ENCODE measurements around the gene RHOXF2. TPM values are rescaled to one million over a fixed set of nuclear protein-coding genes. Genes with fewer than 3 reads are reported as not detected.

Gene RHOXF2
- total RNA-seq, 1 donor from 2014 or later, result not detected

DNA sequence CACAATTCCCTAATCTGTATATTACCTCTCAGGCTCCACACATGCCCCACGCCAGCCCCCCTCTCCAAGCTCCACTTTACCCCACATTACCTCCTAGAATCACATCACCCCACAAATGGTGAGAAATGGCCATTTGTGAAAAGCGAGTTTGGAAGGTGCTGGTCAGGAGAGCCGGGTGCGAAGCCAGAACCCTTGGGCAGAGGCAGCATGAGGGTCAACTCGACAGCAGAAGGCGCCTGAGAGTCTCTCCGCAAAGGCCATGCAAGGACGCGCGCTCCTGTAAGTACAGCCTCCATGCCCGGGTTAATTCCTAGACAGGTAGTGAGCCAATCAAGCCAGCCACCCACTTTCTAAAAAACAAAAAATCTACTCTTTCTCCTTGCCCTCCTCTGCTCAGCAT lies 42.4 kb downstream of the RHOXF2 start:
- Mint-ChIP-seq H3K27me3 (no peaks in the 10 kb centered on the region), H3K4me3 (ENCODE audit: low read depth) (no peak overlapping the region), H3K4me1 (ENCODE audit: low read depth) (no peaks in the 10 kb centered on the region), H3K9me3 (ENCODE audit: low read depth) (peaks cover 17% of the 10 kb centered on the region), H3K36me3 (ENCODE audit: insufficient read depth) (peaks cover 1% of the 10 kb centered on the region), H3K27ac (no peak overlapping the region)
- TF ChIP-seq, protein P1, sequence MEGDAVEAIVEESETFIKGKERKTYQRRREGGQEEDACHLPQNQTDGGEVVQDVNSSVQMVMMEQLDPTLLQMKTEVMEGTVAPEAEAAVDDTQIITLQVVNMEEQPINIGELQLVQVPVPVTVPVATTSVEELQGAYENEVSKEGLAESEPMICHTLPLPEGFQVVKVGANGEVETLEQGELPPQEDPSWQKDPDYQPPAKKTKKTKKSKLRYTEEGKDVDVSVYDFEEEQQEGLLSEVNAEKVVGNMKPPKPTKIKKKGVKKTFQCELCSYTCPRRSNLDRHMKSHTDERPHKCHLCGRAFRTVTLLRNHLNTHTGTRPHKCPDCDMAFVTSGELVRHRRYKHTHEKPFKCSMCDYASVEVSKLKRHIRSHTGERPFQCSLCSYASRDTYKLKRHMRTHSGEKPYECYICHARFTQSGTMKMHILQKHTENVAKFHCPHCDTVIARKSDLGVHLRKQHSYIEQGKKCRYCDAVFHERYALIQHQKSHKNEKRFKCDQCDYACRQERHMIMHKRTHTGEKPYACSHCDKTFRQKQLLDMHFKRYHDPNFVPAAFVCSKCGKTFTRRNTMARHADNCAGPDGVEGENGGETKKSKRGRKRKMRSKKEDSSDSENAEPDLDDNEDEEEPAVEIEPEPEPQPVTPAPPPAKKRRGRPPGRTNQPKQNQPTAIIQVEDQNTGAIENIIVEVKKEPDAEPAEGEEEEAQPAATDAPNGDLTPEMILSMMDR (IDR thresholded peaks at IDR 0.05; ENCODE audit: unreplicated experiment), result no peak
- DNase-seq (ENCODE audit: low spot score, unreplicated experiment), result no peak

DNA sequence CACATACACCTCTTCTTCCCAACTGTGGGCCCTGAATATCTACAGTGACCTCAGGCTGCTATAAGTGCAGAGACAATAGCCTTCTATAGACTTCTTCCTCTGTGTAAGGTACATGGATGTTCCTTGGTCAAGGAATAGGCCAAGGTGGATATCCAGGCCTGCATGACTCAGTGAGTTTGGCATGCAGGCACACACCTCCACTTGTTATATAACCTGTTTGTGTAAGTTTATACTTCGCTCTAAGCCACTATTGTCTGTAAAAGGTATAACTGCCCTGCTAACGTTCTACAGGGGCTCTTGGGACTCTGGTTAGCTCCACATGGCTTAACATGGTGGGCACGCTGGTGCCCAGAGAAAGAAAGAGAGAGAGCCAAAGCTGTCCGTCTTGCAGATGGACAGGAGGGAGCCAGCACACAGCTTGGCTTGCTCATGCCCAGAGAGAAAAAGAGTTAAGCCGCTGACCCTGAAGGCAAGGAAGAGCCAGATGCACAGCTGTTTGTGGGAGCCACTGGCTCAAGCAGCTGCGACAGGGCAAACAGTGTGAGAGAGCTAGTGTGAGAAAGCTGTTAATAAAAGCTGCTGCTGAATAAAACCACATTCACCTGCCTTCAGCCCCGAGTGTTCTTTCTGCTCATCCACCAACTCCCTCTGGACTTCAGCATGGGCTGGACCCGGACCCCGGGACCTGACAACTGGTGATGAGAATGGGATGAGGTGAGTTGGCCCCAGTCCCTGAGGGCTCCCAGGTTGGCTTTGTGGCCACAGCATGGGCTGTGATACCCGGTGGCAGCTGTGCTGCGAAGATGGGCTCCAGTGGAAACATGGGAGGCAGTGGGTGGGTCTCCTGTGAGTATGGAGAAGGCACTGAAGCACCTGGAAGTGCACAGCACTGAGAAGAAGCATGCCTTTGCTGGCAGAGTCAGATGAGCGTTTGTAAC lies 47.7 kb downstream of the RHOXF2 start:
- DNase-seq (ENCODE audit: low spot score, unreplicated experiment), result no peak
- TF ChIP-seq, protein P1 (IDR thresholded peaks at IDR 0.05; ENCODE audit: unreplicated experiment), result no peak
- no peak overlapping the region for H3K27ac Mint-ChIP-seq
- peaks cover 3% of the 10 kb centered on the region for H3K36me3 Mint-ChIP-seq (ENCODE audit: insufficient read depth)
- no peaks in the 10 kb centered on the region for H3K4me1 Mint-ChIP-seq (ENCODE audit: low read depth)
- H3K27me3 Mint-ChIP-seq, result no peaks in the 10 kb centered on the region
- no peak overlapping the region for H3K4me3 Mint-ChIP-seq (ENCODE audit: low read depth)
- H3K9me3 Mint-ChIP-seq (ENCODE audit: low read depth), result peaks cover 14% of the 10 kb centered on the region

DNA sequence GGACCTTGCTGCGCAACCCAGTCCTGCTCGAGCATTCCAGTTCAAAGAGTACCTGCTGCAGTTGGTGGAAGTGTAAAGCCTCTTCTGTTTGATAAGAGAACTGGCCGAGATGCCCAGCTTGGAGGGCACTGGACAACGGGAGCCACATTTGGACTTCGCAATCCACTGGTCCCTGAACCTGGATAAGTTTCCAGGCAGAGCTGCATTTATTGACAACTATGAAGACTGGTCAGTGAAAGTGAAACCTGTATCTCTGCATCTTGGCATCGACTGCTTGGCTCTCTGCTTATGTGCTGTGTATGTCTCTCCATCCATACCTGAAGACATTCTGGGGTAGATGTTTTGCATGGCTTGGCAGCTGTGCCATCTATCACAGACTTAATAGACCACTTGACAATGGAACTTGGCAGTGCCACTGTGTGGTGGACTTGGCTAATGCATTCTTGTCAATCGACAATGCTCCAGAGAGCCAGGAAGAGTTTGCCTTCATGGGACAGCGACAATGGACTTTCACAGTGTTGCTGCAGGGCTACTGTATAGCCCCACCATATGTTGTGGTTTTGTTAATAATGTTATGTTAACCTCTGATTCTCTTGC lies 48.7 kb downstream of the RHOXF2 start:
- Mint-ChIP-seq H3K4me3 (ENCODE audit: low read depth) (no peak overlapping the region), H3K9me3 (ENCODE audit: low read depth) (peaks cover 14% of the 10 kb centered on the region), H3K4me1 (ENCODE audit: low read depth) (no peaks in the 10 kb centered on the region), H3K27me3 (no peaks in the 10 kb centered on the region), H3K36me3 (ENCODE audit: insufficient read depth) (peaks cover 3% of the 10 kb centered on the region), H3K27ac (no peak overlapping the region)
- no peak for DNase-seq (ENCODE audit: low spot score, unreplicated experiment)
- TF ChIP-seq, protein P1 (IDR thresholded peaks at IDR 0.05; ENCODE audit: unreplicated experiment), result no peak

GRCh38 chrX:120213438-120214265 lies 55.2 kb downstream of the RHOXF2 start:
- peaks cover 3% of the 10 kb centered on the region for H3K4me1 Mint-ChIP-seq (ENCODE audit: low read depth)
- H3K27ac Mint-ChIP-seq, result no peak overlapping the region
- TF ChIP-seq, protein P1 (IDR thresholded peaks at IDR 0.05; ENCODE audit: unreplicated experiment), result peak; percentile 64
- H3K27me3 Mint-ChIP-seq, result no peaks in the 10 kb centered on the region
- peak; percentile 38 for DNase-seq (ENCODE audit: low spot score, unreplicated experiment)
- H3K36me3 Mint-ChIP-seq (ENCODE audit: insufficient read depth), result peaks cover 5% of the 10 kb centered on the region
- H3K4me3 Mint-ChIP-seq (ENCODE audit: low read depth), result no peak overlapping the region
- peaks cover 36% of the 10 kb centered on the region for H3K9me3 Mint-ChIP-seq (ENCODE audit: low read depth)

Other genes starting within 250 kb of the RHOXF2 start
- gene NKAP, start 214.9 kb upstream of the RHOXF2 start, total RNA-seq, result 8.3 and 9.1 TPM in 2 replicates
- not detected in 2 replicates for gene RHOXF2B, start 80.9 kb upstream of the RHOXF2 start, total RNA-seq
- 0.55 and 1.4 TPM in 2 replicates for gene RHOXF1, start 42.7 kb upstream of the RHOXF2 start, total RNA-seq
- gene ZBTB33, start 92.2 kb downstream of the RHOXF2 start, total RNA-seq, result 40.4 and 41.3 TPM in 2 replicates
- 0.46 and 0.51 TPM in 2 replicates for gene TMEM255A, start 152.8 kb downstream of the RHOXF2 start, total RNA-seq
- gene ATP1B4, start 203.5 kb downstream of the RHOXF2 start, total RNA-seq, result not detected in 2 replicates